ENCODE results near the gene CEMIP.

DNA sequence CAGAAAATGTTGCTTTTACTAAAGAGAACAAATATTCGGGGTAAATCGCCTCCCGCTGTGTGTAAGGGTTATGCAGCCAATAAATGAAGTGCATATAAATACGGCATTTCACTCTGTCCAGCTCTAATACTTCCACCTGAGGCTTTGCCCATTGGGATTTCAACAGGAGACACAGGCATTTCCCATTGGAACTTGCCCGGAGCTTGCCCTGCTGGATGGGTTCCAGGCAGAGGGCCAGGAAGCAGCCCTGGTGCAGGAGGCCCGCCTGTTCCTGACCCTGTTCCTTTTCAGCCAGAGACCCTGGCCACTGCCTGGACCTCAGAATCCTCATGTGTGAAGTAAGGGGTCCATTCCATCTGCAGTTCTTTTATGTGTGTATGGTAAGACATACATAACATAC is 17.4 kb upstream of the CEMIP start:
- TF ChIP-seq, protein P1, sequence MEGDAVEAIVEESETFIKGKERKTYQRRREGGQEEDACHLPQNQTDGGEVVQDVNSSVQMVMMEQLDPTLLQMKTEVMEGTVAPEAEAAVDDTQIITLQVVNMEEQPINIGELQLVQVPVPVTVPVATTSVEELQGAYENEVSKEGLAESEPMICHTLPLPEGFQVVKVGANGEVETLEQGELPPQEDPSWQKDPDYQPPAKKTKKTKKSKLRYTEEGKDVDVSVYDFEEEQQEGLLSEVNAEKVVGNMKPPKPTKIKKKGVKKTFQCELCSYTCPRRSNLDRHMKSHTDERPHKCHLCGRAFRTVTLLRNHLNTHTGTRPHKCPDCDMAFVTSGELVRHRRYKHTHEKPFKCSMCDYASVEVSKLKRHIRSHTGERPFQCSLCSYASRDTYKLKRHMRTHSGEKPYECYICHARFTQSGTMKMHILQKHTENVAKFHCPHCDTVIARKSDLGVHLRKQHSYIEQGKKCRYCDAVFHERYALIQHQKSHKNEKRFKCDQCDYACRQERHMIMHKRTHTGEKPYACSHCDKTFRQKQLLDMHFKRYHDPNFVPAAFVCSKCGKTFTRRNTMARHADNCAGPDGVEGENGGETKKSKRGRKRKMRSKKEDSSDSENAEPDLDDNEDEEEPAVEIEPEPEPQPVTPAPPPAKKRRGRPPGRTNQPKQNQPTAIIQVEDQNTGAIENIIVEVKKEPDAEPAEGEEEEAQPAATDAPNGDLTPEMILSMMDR (conservative IDR thresholded peaks at IDR 0.05; ENCODE audit: low read length) = no peak
- TF ChIP-seq EZH2phosphoT487 (IDR thresholded peaks at IDR 0.05; ENCODE audit: borderline replicate concordance, low read depth, low read length) = no peak

Data from OCI-LY7 (cell line).